Measurements from ENCODE around the gene RPS6KB2.

The RPS6KB2 gene

DNA sequence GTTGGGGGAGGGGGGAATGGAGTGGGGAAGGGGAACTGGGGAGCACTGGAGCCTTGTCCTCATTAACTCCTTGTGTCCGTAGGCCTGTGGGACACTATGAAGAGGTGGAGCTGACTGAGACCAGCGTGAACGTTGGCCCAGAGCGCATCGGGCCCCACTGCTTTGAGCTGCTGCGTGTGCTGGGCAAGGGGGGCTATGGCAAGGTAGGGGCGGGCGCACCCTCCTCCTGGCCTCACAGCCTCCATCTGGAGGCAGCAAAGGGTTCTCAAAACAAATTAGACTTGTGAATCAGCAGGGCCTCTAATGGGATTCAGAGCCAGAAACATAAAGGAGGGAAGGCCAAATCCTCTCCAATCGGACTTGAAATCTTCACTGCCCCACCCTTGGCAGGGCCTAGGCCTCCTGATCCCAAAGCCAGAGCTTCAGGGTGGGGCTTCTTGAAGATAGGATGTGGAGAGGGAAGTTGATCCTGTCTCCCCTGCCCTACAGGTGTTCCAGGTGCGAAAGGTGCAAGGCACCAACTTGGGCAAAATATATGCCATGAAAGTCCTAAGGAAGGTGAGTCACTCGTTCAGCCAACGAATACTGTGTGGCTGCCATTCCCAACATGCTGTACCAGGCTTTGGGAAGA lies 859 bp downstream of the RPS6KB2 start:
- DNase-seq (ENCODE audit: low read depth, low spot score) = no peak

DNA sequence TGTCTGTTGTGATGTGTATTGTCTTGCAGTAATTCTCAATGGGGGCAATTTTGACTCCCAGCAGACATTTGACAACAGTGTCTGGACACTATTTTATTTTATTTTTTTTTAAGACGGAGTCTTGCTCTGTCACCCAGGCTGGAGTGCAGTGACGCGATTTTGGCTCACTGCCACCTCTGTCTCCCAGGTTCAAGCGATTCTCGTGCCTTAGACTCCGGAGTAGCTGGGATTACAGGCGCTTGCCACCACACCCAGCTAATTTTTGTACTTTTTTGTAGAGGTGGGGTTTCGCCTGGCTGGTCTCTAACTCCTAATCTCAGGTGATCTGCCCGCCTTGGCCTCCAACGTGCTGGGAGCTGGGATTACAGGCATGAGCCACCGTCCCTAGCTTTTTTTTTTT lies 1.4 kb downstream of the RPS6KB2 start:
- no peak for DNase-seq (ENCODE audit: low read depth, low spot score)

- DNase-seq (ENCODE audit: low read depth, low spot score) = no peak
Observed at GRCh38 chr11:67431346-67432249, 3.3 kb downstream of the RPS6KB2 start.

- no peak for DNase-seq (ENCODE audit: low read depth, low spot score)
Observed at GRCh38 chr11:67432655-67433349, 4.5 kb downstream of the RPS6KB2 start.

DNA sequence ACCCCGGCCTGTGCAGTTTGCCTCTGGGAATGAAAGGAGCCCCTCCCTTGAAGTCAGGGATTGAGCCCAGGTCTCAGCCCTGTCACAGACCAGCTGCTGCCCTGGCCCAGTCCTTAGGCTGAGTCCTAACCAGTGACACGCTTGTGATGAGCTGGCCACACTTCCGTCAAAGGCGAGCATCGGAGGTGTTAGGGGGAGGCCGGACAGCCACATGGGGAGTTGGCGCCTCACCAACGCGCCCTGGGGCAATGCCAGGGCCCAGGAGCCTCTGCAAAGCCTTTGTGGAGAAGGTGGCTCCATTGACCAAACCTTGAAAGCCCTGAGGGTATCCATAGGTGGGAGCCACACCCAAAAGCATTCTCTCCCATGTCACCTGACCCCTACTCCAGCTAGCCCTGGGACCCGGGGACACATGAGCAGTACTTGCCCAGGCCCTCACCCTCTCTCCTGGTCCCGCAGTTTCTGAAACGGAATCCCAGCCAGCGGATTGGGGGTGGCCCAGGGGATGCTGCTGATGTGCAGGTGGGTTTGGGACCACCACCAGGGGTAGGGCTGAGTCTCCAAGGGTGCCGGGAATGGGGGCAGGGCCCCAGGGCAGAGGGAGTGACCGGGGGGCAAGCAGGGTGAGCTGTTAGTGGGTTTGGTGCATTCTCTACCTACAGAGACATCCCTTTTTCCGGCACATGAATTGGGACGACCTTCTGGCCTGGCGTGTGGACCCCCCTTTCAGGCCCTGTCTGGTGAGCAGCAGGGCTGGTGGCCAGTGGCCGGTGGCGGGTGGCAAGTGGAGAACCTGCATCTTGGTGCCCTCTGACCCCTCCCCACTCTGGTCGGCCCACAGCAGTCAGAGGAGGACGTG lies 5.5 kb downstream of the RPS6KB2 start:
- DNase-seq (ENCODE audit: low read depth, low spot score) = no peak

- no peak for DNase-seq (ENCODE audit: low read depth, low spot score)
Observed at GRCh38 chr11:67434395-67434881, 6.1 kb downstream of the RPS6KB2 start.

- DNase-seq (ENCODE audit: low read depth, low spot score) = no peak
Observed at GRCh38 chr11:67435031-67435726, 6.9 kb downstream of the RPS6KB2 start.

GRCh38 chr11:67435727-67436458 lies 7.6 kb downstream of the RPS6KB2 start:
- DNase-seq (ENCODE audit: low read depth, low spot score) = no peak

- DNase-seq (ENCODE audit: low read depth, low spot score) = no peak
Observed at GRCh38 chr11:67436459-67437081, 8.3 kb downstream of the RPS6KB2 start.

- no peak for DNase-seq (ENCODE audit: low read depth, low spot score)
Observed at GRCh38 chr11:67437082-67437808, 9.0 kb downstream of the RPS6KB2 start, which contains the start of gene PTPRCAP. TSS of gene PTPRCAP (minus strand) at chr11:67437682. CDS start at chr11:67437619, 63 bp downstream.

DNA sequence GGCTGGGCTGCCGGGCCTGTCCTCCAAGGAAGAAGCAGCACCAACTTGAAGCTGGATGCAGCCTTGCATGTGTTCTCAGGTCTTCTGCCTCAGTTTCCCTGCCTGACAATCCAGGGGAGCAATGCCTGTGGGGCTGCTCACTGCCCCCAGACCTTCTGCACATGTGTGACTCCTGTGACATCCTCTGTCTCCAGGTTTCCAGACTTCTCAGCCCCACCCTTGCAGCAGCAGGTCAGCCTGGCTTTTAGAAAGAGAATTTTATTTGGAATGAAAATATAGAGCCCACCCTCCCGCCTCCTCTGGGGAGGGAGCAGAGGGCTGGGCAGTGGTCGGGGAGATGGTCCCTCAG lies 9.5 kb downstream of the RPS6KB2 start:
- no peak for DNase-seq (ENCODE audit: low read depth, low spot score)

GRCh38 chr11:67438158-67438902 lies 10.0 kb downstream of the RPS6KB2 start:
- DNase-seq (ENCODE audit: low read depth, low spot score) = no peak

- no peak for DNase-seq (ENCODE audit: low read depth, low spot score)
Observed at GRCh38 chr11:67439321-67440228, 11.3 kb downstream of the RPS6KB2 start.

GRCh38 chr11:67440229-67441097 lies 12.2 kb downstream of the RPS6KB2 start:
- no peak for DNase-seq (ENCODE audit: low read depth, low spot score)

DNA sequence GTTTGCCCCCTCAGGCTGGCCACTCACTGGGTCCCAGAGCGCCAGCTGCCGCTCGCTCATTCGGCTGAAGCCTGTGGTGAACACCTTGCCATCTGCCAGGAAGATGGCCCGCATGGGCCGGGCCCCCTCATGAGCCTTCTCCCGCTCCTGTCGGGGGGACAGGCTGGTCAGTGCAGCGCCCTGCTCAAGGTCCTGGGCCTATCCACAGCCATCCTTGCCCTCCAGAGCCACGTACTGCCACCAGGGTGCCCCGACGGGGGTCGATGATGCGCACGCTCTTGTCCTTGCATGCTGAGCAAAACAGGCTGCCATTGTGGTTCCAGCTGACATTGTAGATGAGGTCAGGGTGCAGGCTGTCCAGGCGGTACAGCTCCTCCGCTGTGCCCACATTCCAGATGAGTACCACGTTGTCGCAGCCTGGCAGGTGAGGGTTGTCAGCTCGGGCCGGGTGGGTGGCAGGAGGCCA lies 12.8 kb downstream of the RPS6KB2 start:
- DNase-seq (ENCODE audit: low read depth, low spot score) = no peak

Measured in brain pericyte (primary cell).